Ecto neural progenitor cell (in vitro differentiated cells): ENCODE data around the gene ATP8B2.
A peak's percentile ranks its signal among the peaks of the same experiment; 100 is the strongest.
"Not testable (repeated sequence)": the region's sequence is repeated elsewhere in the genome, so short reads cannot be mapped to it uniquely, and the experiment has no call there.

Experiments used
- DNase-seq: peaks from one replicate; pipeline ENCODE4 v3.0.0-alpha.2; 2018; ENCODE audit warnings: low spot score

Gene ATP8B2

GRCh38 chr1:154346276-154346917 lies 21.1 kb downstream of the ATP8B2 start:
- no peak for DNase-seq

- DNase-seq = no peak
Measured at GRCh38 chr1:154347961-154348360, 22.6 kb downstream of the ATP8B2 start.

GRCh38 chr1:154348429-154349076 lies 23.2 kb downstream of the ATP8B2 start:
- no peak for DNase-seq

GRCh38 chr1:154349121-154349520 lies 23.8 kb downstream of the ATP8B2 start:
- no peak for DNase-seq

- DNase-seq = no peak
Measured at GRCh38 chr1:154350383-154350782, 25.1 kb downstream of the ATP8B2 start.

GRCh38 chr1:154351363-154352068 lies 26.2 kb downstream of the ATP8B2 start:
- no peak for DNase-seq

- peak; percentile 49 for DNase-seq
Measured at GRCh38 chr1:154352245-154352580, 26.9 kb downstream of the ATP8B2 start.

- peak; percentile 86 for DNase-seq
Measured at GRCh38 chr1:154352581-154353459, 27.5 kb downstream of the ATP8B2 start.

- DNase-seq = no peak
Measured at GRCh38 chr1:154353460-154353904, 28.2 kb downstream of the ATP8B2 start.

GRCh38 chr1:154353966-154354365 lies 28.6 kb downstream of the ATP8B2 start:
- DNase-seq = no peak

GRCh38 chr1:154358519-154358918 lies 33.2 kb downstream of the ATP8B2 start:
- DNase-seq = no peak

- no peak for DNase-seq
Measured at GRCh38 chr1:154360288-154360687, 35.0 kb downstream of the ATP8B2 start.

GRCh38 chr1:154360881-154361280 lies 35.6 kb downstream of the ATP8B2 start:
- DNase-seq = not testable (repeated sequence)

- DNase-seq = no peak
Measured at GRCh38 chr1:154361357-154361756, 36.0 kb downstream of the ATP8B2 start.

GRCh38 chr1:154371436-154371835 lies 46.1 kb downstream of the ATP8B2 start:
- DNase-seq = no peak

GRCh38 chr1:154373777-154374357 lies 48.5 kb downstream of the ATP8B2 start:
- not testable (repeated sequence) for DNase-seq

- DNase-seq = no peak
Measured at GRCh38 chr1:154379301-154379700, 54.0 kb downstream of the ATP8B2 start.

- DNase-seq = no peak
Measured at GRCh38 chr1:154384650-154385489, 59.5 kb downstream of the ATP8B2 start.

GRCh38 chr1:154386643-154387352 lies 61.5 kb downstream of the ATP8B2 start:
- DNase-seq = no peak

GRCh38 chr1:154391086-154391770 lies 65.9 kb downstream of the ATP8B2 start:
- DNase-seq = no peak
